Measurements from ENCODE around the gene DGLUCY. TPM values are rescaled to one million over a fixed set of nuclear protein-coding genes. Genes with fewer than 3 reads are reported as not detected.
A peak's percentile ranks its signal among the peaks of the same experiment; 100 is the strongest.
"Not testable (repeated sequence)": the region's sequence is repeated elsewhere in the genome, so short reads cannot be mapped to it uniquely, and the experiment has no call there.

Gene DGLUCY, protein sequence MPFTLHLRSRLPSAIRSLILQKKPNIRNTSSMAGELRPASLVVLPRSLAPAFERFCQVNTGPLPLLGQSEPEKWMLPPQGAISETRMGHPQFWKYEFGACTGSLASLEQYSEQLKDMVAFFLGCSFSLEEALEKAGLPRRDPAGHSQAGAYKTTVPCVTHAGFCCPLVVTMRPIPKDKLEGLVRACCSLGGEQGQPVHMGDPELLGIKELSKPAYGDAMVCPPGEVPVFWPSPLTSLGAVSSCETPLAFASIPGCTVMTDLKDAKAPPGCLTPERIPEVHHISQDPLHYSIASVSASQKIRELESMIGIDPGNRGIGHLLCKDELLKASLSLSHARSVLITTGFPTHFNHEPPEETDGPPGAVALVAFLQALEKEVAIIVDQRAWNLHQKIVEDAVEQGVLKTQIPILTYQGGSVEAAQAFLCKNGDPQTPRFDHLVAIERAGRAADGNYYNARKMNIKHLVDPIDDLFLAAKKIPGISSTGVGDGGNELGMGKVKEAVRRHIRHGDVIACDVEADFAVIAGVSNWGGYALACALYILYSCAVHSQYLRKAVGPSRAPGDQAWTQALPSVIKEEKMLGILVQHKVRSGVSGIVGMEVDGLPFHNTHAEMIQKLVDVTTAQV
- total RNA-seq (2014; rRNA removed; shearing (Covaris generic)): 26.4 and 28.1 TPM in 2 replicates

DNA sequence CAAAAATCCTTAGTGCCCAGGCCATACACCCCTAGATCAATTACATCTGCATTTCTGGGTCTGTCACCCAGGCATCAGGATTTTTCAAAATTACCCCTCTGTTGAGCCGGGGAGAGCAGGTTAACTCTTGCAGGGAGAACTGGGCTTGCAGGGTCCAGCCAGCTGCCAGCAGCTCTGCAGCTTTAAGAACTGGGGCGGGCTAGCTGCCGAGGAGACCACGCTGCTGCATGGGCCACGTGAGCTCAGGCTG, at the start of gene DGLUCY:
DGLUCY (plus strand) TSS at position 245 of the 250 bp plus-strand sequence. CDS start 46,222 bp downstream, outside the sequence.
- no peak for DNase-seq
- peak within 1 kb of the TSS; percentile 66 for H3K4me3 ChIP-seq
- peak within 1 kb of the TSS; percentile 93 for H3K27ac ChIP-seq
- peaks cover 18% of the 10 kb centered on the region for H3K4me1 ChIP-seq
- 0 out of 2 replicates have a peak, but pooled peaks cover 2% of the 10 kb centered on the region for H3K9me3 ChIP-seq (replicated peaks)
- H3K27me3 ChIP-seq: no peaks in the 10 kb centered on the region
- H3K36me3 ChIP-seq: peaks cover 5% of the 10 kb centered on the region

GRCh38 chr14:91065266-91065665, 48.6 kb upstream of the DGLUCY start:
- no peak for DNase-seq
- Histone ChIP-seq H3K36me3 (no peaks in the 10 kb centered on the region), H3K27me3 (no peaks in the 10 kb centered on the region), H3K4me1 (no peaks in the 10 kb centered on the region), H3K4me3 (no peak overlapping the region), H3K9me3 (replicated peaks) (0 out of 2 replicates have a peak, but pooled peaks cover 1% of the 10 kb centered on the region), H3K27ac (no peak overlapping the region)

DNA sequence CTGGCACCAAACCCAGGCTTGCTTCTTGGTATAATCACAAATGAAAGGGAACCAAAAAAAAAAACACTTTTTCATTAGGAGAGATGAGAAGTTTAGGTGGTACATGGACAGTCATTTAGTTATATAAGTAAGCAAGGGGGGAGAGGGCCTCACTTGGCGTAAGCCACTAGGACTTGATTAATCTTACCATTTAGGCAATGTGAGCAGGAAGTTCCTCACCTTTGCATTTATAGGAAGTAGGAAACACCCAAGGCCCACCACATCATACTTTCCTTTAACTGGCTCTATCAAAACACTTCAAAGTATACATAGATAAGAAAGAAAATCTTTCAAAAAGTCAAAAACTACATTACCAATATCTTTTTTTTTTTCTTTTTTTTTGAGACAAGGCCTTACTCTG, 46.7 kb upstream of the DGLUCY start:
- H3K27ac ChIP-seq: no peak overlapping the region

DNA sequence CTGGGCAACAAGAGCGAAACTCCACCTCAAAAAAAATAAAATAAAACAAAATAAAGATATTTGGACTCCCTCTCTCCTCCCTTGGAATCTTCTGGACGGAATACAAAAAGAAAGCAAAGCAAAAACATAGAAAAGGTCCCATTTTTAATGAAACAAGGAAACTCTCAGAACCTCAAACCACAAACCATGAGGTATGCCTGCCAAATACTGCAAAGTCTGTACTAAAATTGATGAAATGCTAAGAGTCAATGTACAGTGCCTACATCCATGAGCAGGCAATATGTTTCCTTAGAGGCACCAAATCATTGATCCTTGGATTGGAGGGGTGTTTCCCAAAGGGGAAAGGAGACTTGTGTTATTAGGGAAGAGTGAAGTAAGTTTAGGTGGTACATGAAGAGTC, 45.2 kb upstream of the DGLUCY start:
- H3K9me3 ChIP-seq (replicated peaks): 0 out of 2 replicates have a peak, but pooled peaks cover 3% of the 10 kb centered on the region
- no peaks in the 10 kb centered on the region for H3K36me3 ChIP-seq
- no peaks in the 10 kb centered on the region for H3K4me1 ChIP-seq
- H3K4me3 ChIP-seq: no peak overlapping the region
- no peak for DNase-seq
- no peak overlapping the region for H3K27ac ChIP-seq
- H3K27me3 ChIP-seq: no peaks in the 10 kb centered on the region

More for the DNA sequence above, 46.7 kb upstream of the DGLUCY start:
- DNase-seq: no peak
- Histone ChIP-seq H3K36me3 (no peaks in the 10 kb centered on the region), H3K9me3 (replicated peaks) (0 out of 2 replicates have a peak, but pooled peaks cover 3% of the 10 kb centered on the region), H3K4me1 (no peaks in the 10 kb centered on the region), H3K4me3 (no peak overlapping the region), H3K27me3 (no peaks in the 10 kb centered on the region)

DNA sequence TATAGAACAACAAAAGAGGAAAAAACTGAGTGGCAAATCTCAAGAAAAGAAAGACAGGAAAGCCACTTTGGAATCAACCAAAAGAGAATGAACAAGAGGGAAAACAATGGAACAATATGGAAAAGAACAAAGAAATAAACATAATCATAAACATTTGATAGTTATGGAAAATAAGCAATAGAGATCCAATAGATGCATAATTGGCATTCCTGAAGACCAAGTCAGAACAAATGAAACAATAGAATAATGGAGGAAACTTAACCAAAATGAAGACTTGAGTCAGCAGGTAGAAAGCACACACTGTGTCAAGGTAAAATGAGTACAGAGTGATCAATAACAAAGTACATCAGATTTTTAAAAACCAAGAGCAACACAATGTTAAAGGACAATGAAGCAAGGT, 43.3 kb upstream of the DGLUCY start:
- H3K4me1 ChIP-seq: no peaks in the 10 kb centered on the region
- no peak overlapping the region for H3K4me3 ChIP-seq
- H3K9me3 ChIP-seq (replicated peaks): 0 out of 2 replicates have a peak, but pooled peaks cover 3% of the 10 kb centered on the region
- DNase-seq: no peak
- H3K27ac ChIP-seq: no peak overlapping the region
- H3K36me3 ChIP-seq: no peaks in the 10 kb centered on the region
- H3K27me3 ChIP-seq: no peaks in the 10 kb centered on the region

DNA sequence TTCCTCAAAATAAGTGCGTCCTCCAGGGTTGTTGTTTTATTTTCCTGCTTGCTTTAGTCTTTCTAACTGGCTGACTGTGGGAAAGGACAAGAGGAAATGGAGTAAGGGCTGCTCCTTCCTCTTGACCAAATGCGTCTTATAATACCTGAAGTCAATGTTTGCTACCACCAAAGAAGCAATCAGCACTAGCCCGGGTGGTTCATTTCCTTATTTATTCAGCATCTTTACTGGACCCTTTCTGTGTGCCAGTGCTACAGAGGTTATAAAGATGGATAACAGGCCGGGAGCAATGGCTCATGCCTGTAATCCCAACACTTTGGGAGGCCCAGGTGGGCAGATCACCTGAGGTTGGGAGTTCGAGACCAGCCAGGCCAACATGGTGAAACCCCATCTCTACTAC, 38.3 kb upstream of the DGLUCY start:
- Histone ChIP-seq H3K27ac (no peak overlapping the region), H3K36me3 (no peaks in the 10 kb centered on the region), H3K4me1 (no peaks in the 10 kb centered on the region), H3K4me3 (no peak overlapping the region), H3K27me3 (no peaks in the 10 kb centered on the region), H3K9me3 (replicated peaks) (no peaks in the 10 kb centered on the region)
- no peak for DNase-seq

GRCh38 chr14:91078095-91078737, 35.7 kb upstream of the DGLUCY start:
- no peak overlapping the region for H3K4me3 ChIP-seq
- no peaks in the 10 kb centered on the region for H3K27me3 ChIP-seq

GRCh38 chr14:91080071-91080470, 33.8 kb upstream of the DGLUCY start:
- Histone ChIP-seq H3K27me3 (no peaks in the 10 kb centered on the region), H3K9me3 (replicated peaks) (no peaks in the 10 kb centered on the region), H3K4me1 (no peaks in the 10 kb centered on the region), H3K4me3 (no peak overlapping the region), H3K27ac (no peak overlapping the region), H3K36me3 (no peaks in the 10 kb centered on the region)
- DNase-seq: no peak

More at GRCh38 chr14:91078095-91078737, 35.7 kb upstream of the DGLUCY start:
- Histone ChIP-seq H3K4me1 (no peaks in the 10 kb centered on the region), H3K36me3 (no peaks in the 10 kb centered on the region), H3K27ac (no peak overlapping the region), H3K9me3 (replicated peaks) (no peaks in the 10 kb centered on the region)
- no peak for DNase-seq

GRCh38 chr14:91082282-91082681, 31.6 kb upstream of the DGLUCY start:
- no peaks in the 10 kb centered on the region for H3K27me3 ChIP-seq
- no peak overlapping the region for H3K4me3 ChIP-seq
- no peaks in the 10 kb centered on the region for H3K9me3 ChIP-seq (replicated peaks)
- no peak for DNase-seq
- H3K36me3 ChIP-seq: no peaks in the 10 kb centered on the region
- no peak overlapping the region for H3K27ac ChIP-seq
- H3K4me1 ChIP-seq: no peaks in the 10 kb centered on the region

GRCh38 chr14:91084516-91084915, 29.4 kb upstream of the DGLUCY start:
- H3K4me1 ChIP-seq: no peaks in the 10 kb centered on the region
- DNase-seq: no peak

GRCh38 chr14:91087470-91087869, 26.4 kb upstream of the DGLUCY start:
- not testable (repeated sequence) for H3K9me3 ChIP-seq (replicated peaks); H3K4me1 ChIP-seq; H3K27ac ChIP-seq; DNase-seq; H3K4me3 ChIP-seq; H3K36me3 ChIP-seq; H3K27me3 ChIP-seq

More at GRCh38 chr14:91084516-91084915, 29.4 kb upstream of the DGLUCY start:
- Histone ChIP-seq H3K9me3 (replicated peaks) (no peaks in the 10 kb centered on the region), H3K27ac (no peak overlapping the region), H3K27me3 (no peaks in the 10 kb centered on the region), H3K36me3 (no peaks in the 10 kb centered on the region), H3K4me3 (no peak overlapping the region)

DNA sequence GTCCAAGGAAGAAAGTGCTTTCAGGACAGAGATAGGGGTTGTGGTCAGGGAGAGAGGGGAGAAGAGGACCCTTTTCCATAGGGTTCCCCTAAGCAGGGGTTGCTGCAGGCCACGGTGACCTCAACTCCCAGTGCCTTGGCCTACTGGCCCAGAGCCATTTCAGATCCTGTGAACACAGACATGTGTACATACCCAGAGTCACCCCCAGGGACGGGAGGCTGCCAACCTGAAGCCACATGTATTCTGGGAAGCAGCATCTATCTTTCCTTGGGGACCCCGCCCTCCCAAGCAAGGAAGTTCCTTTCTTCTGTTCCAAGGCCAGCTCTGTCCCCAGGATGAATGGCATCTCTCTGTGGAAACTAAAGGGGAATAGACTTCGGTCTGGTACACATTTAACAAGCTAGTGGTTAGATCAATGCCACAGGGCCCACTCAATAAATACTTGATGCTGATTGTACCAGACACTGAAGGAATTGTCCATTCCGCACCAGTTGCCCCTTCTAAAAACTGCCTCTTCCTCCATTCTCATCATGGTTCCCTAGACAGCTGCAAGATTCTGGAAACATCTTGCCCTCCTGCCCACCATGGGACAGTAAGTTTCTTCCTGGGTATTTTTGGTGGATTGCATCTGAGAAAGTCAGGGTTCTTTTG, 25.2 kb upstream of the DGLUCY start:
- DNase-seq: no peak
- Histone ChIP-seq H3K36me3 (no peaks in the 10 kb centered on the region), H3K4me1 (no peaks in the 10 kb centered on the region), H3K9me3 (replicated peaks) (no peaks in the 10 kb centered on the region), H3K27me3 (no peaks in the 10 kb centered on the region), H3K4me3 (no peak overlapping the region), H3K27ac (no peak overlapping the region)

GRCh38 chr14:91089958-91090535, 23.8 kb upstream of the DGLUCY start:
- H3K4me3 ChIP-seq: no peak overlapping the region
- H3K27me3 ChIP-seq: no peaks in the 10 kb centered on the region
- H3K4me1 ChIP-seq: peaks cover 4% of the 10 kb centered on the region
- no peaks in the 10 kb centered on the region for H3K9me3 ChIP-seq (replicated peaks)
- no peak overlapping the region for H3K27ac ChIP-seq
- no peak for DNase-seq
- H3K36me3 ChIP-seq: no peaks in the 10 kb centered on the region

- no peak overlapping the region for H3K27ac ChIP-seq
- H3K4me1 ChIP-seq: peaks cover 9% of the 10 kb centered on the region
- H3K36me3 ChIP-seq: no peaks in the 10 kb centered on the region
- no peak overlapping the region for H3K4me3 ChIP-seq
- H3K9me3 ChIP-seq (replicated peaks): no peaks in the 10 kb centered on the region
- H3K27me3 ChIP-seq: no peaks in the 10 kb centered on the region
- DNase-seq: no peak
Measured at GRCh38 chr14:91090743-91091142, 23.1 kb upstream of the DGLUCY start.
